GM12878 (cell line): Measurements from ENCODE around the gene KIF26A. TPM values are rescaled to one million over a fixed set of nuclear protein-coding genes. Genes with fewer than 3 reads are reported as not detected.
"Not testable (repeated sequence)": the region's sequence is repeated elsewhere in the genome, so short reads cannot be mapped to it uniquely, and the experiment has no call there.

Experiments
- ATAC-seq: fragments of 200-7000 bp; cut with Tn5 transposase; 3 replicates; pipeline ENCODE4 v1.9.1; 2020; ENCODE audit warnings: mild to moderate bottlenecking, moderate library complexity
- BruUV-seq: library from RNA; stranded (reverse); fragments of 400-500 nt; replicated peaks from 2 replicates; lab custom pipeline; 2021; lab: Mats Ljungman, UMichigan
- CTCF ChIA-PET: fragments of 300-600 bp; sonication (Branson Sonifier 250); formaldehyde crosslinking; extraction: SDS; loops from one replicate; lab custom pipeline; 2021; ENCODE audit warnings: inconsistent platforms; lab: Yijun Ruan, JAX
- POLR2A ChIA-PET: fragments of 350-600 bp; formaldehyde crosslinking; extraction: SDS; loops from one replicate; lab custom pipeline; 2021; ENCODE audit warnings: inconsistent platforms; lab: Charles Lee
- RAD21 ChIA-PET: fragments of 300-600 bp; sonication (Branson Sonifier 250); formaldehyde crosslinking; loops from one replicate; lab custom pipeline; 2023; ENCODE audit warnings: antibody characterized with exemption; ENCODE audit not compliant: unreplicated experiment; lab: Charles Lee
- SMC1A ChIA-PET: fragments of 300-600 bp; sonication (Branson Sonifier 250); formaldehyde crosslinking; loops from one replicate; lab custom pipeline; 2023; ENCODE audit not compliant: unreplicated experiment, uncharacterized antibody; lab: Charles Lee
- DNase-seq: peaks from one replicate; pipeline ENCODE4 v3.0.0-alpha.2; 2011; ENCODE audit warnings: low read depth, low spot score
- FAIRE-seq: peaks from 3 replicates; lab custom pipeline; 2011; peaks lifted over from hg19 to GRCh38; lab: Jason Lieb, UNC
- H2AFZ ChIP-seq: 2 replicates; pipeline ENCODE4 v1.6.0; 2011; ENCODE audit warnings: low read depth, low read length, control low read depth; ENCODE audit not compliant: control insufficient read depth
- H3K27ac ChIP-seq: 2 replicates; pipeline ENCODE4 v1.5.1; 2011; ENCODE audit warnings: control low read depth; ENCODE audit not compliant: control insufficient read depth, insufficient read depth
- H3K27me3 ChIP-seq, 2 experiments: replicated peaks in 1 of 2; 2 replicates each; pipeline versions ENCODE4 v1.6.0 to v1.6.1; 2011; ENCODE audit warnings: low read length in 1 of 2; ENCODE audit not compliant: control insufficient read depth in 2 of 2, insufficient read depth in 2 of 2
- H3K36me3 ChIP-seq, 2 experiments: 2 replicates each; pipeline ENCODE4 v1.5.1; 2011; ENCODE audit warnings: low read length in 1 of 2; ENCODE audit not compliant: control insufficient read depth in 2 of 2, insufficient read depth in 2 of 2
- H3K4me1 ChIP-seq: 2 replicates; pipeline ENCODE4 v1.6.1; 2011; ENCODE audit warnings: mild to moderate bottlenecking, low read length, moderate library complexity, mixed read lengths; ENCODE audit not compliant: control insufficient read depth, insufficient read depth
- H3K4me2 ChIP-seq: 2 replicates; pipeline ENCODE4 v1.6.0; 2011; ENCODE audit warnings: control low read depth; ENCODE audit not compliant: control insufficient read depth, insufficient read depth
- H3K4me3 ChIP-seq: fragments of 200-600 bp; sonication (generic); 2 replicates; pipeline ENCODE4 v1.5.1; 2016
- H3K79me2 ChIP-seq: 2 replicates; pipeline ENCODE4 v1.6.0; 2011; ENCODE audit warnings: low read length; ENCODE audit not compliant: control insufficient read depth, insufficient read depth
- H3K9ac ChIP-seq: 2 replicates; pipeline ENCODE4 v1.8.0; 2011; ENCODE audit warnings: low read length, control low read depth, mixed read lengths; ENCODE audit not compliant: control insufficient read depth, insufficient read depth
- H3K9me3 ChIP-seq: replicated peaks from 3 replicates; pipeline ENCODE4 v1.5.1; 2011; ENCODE audit warnings: mild to moderate bottlenecking, low read length; ENCODE audit not compliant: control insufficient read depth, insufficient read depth
- H4K20me1 ChIP-seq: 2 replicates; pipeline ENCODE4 v1.6.0; 2011; ENCODE audit not compliant: control insufficient read depth, insufficient read depth
- WGBS: methylation state at CpG from one replicate; pipeline ENCODE4 v1.1.6; 2016; ENCODE audit warnings: low lambda C conversion rate; ENCODE audit not compliant: insufficient replicate concordance, insufficient coverage; ENCODE audit errors: missing lambda C conversion rate; 5-methylcytosine and 5-hydroxymethylcytosine counted together
- in situ Hi-C: fragments of 300-500 bp; cut with MboI; formaldehyde crosslinking; loops from 9 replicates; pipeline ENCODE4 v1.14.3; 2018; ENCODE audit warnings: mixed read lengths
- intact Hi-C: fragments of 100-400 bp; cut with micrococcal nuclease; formaldehyde crosslinking; loops from one replicate; pipeline ENCODE4 v1.14.2; 2022; ENCODE audit not compliant: unreplicated experiment
- polyA plus RNA-seq, 11 experiments: library from polyadenylated mRNA; depleted of rRNA in 4 of 11; unstranded in 6 of 11; stranded (reverse) in 5 of 11; fragments of >200 nt; fragmentation: Nextera tagmentation in 4 of 11; fragmentation: Illumina TruSeq in 1 of 11; extraction: Ambion mirVana in 4 of 11; extraction: Trizol in 1 of 11; gene quantifications; 1 replicate in 1 of 11; 2 replicates in 10 of 11; pipeline versions ENCODE4 v1.2.1 to v1.2.3, GENCODE V29; 2011 to 2016; ENCODE audit warnings: inconsistent platforms in 2 of 11, missing spikeins in 2 of 11, low read depth in 1 of 11
- total RNA-seq, 4 experiments: library from RNA; depleted of rRNA in 3 of 4; stranded (reverse); fragments of >200 nt in 3 of 4; fragmentation: Illumina TruSeq in 1 of 4; extraction: Trizol in 1 of 4; gene quantifications; 2 replicates each; pipeline versions ENCODE4 v1.2.1 to v1.2.3, GENCODE V29; 2013 to 2021
- TF ChIP-seq, protein P1 (sequence below), 3 experiments: IDR thresholded peaks in 2 of 3; conservative IDR thresholded peaks in 1 of 3; 2 replicates each; pipeline ENCODE4 v1.5.1; 2011; ENCODE audit warnings: low read depth in 3 of 3, low read length in 3 of 3, mild to moderate bottlenecking in 3 of 3, control low read depth in 2 of 3, moderate library complexity in 2 of 3, inconsistent platforms in 1 of 3, mixed read lengths in 1 of 3; ENCODE audit not compliant: control insufficient read depth in 2 of 3, insufficient read depth in 1 of 3; ENCODE audit errors: extremely low read depth in 1 of 3

KIF26A gene
- total and polyA plus RNA-seq, 10 of the 15 experiments (the other 5 are each of a cell fraction or from before 2014, with no cell fraction given): 0.05 TPM; not detected in 9

DNA sequence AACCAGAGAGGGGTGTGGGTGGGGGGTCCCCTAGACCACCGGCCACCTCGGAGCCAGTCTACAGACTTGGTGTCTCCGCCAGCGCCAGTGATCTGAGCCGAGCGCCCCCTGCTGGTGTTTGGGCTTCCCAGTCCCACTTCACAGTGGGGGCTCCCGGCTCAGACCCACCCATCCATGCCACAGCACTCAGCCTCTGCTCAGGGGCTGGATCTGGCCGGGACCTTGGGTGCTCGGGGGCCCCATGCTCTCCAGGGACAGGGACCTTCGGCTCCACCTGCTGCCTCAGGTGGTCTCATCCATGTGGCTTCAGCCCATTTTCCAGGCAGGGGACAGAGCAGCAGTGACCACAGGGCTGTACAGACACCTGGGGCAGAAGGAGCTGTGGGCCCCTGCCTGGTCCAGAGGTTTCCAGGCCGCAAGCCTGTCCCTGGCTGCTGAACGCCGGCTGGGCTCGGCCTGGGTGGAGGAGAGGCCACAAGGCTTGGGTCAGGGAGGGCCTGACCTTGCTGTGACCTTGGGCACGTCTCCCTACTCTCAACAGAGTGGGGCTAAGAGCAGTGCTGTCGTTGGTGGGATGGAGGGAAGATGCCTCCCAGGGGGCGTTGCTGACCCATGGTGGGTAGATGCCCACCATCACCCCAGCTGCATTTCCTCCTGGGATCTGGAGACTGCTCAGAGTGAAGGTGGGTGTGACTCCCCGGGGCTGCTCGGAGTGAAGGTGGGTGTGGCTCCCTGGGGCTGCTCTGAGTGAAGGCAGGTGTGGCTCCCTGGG is 86.3 kb downstream of the KIF26A start (continued):
- TF ChIP-seq, protein P1, sequence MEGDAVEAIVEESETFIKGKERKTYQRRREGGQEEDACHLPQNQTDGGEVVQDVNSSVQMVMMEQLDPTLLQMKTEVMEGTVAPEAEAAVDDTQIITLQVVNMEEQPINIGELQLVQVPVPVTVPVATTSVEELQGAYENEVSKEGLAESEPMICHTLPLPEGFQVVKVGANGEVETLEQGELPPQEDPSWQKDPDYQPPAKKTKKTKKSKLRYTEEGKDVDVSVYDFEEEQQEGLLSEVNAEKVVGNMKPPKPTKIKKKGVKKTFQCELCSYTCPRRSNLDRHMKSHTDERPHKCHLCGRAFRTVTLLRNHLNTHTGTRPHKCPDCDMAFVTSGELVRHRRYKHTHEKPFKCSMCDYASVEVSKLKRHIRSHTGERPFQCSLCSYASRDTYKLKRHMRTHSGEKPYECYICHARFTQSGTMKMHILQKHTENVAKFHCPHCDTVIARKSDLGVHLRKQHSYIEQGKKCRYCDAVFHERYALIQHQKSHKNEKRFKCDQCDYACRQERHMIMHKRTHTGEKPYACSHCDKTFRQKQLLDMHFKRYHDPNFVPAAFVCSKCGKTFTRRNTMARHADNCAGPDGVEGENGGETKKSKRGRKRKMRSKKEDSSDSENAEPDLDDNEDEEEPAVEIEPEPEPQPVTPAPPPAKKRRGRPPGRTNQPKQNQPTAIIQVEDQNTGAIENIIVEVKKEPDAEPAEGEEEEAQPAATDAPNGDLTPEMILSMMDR (IDR thresholded peaks at IDR 0.05 in 2 of 3, conservative IDR thresholded peaks at IDR 0.05 in 1 of 3; ENCODE audit: control insufficient read depth in 2 of 3, extremely low read depth in 1 of 3, insufficient read depth in 1 of 3, low read depth in 3 of 3, low read length in 3 of 3): peak; percentile 33 to 58 (median 47)

DNA sequence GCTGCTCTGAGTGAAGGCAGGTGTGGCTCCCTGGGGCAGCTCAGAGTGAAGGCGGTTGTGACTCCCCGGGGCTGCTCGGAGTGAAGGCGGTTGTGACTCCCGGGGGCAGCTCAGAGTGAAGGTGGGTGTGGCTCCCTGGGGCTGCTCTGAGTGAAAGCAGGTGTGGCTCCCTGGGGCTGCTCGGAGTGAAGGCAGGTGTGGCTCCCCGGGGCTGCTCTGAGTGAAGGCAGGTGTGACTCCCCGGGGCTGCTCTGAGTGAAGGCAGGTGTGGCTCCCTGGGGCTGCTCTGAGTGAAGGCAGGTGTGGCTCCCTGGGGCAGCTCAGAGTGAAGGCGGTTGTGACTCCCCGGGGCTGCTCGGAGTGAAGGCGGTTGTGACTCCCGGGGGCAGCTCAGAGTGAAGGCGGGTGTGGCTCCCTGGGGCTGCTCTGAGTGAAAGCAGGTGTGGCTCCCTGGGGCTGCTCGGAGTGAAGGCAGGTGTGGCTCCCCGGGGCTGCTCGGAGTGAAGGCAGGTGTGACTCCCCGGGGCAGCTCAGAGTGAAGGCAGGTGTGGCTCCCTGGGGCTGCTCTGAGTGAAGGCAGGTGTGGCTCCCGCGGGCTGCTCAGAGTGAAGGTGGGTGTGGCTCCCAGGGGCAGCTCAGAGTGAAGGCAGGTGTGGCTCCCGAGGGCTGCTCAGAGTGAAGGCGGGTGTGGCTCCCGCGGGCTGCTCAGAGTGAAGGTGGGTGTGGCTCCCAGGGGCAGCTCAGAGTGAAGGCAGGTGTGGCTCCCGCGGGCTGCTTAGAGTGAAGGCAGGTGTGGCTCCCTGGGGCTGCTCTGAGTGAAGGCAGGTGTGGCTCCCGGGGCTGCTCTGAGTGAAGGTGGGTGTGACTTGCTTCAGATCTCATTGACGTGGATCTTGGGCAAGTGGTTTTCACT is 87.1 kb downstream of the KIF26A start:
- H3K36me3 ChIP-seq, BruUV-seq, H3K27ac ChIP-seq, H3K9me3 ChIP-seq, H3K4me1 ChIP-seq, FAIRE-seq, POLR2A ChIA-PET, DNase-seq, H3K79me2 ChIP-seq, CTCF ChIA-PET, H3K27me3 ChIP-seq, H3K4me3 ChIP-seq, H4K20me1 ChIP-seq, RAD21 ChIA-PET, in situ Hi-C loops, H3K4me2 ChIP-seq, ATAC-seq, SMC1A ChIA-PET, H2AFZ ChIP-seq, intact Hi-C loops, H3K9ac ChIP-seq: not testable (repeated sequence)
- 1% methylated on average over 13 of the region's 28 CpGs for WGBS
